ENCODE data around the gene PCAT6.

- TF ChIP-seq CTCF (IDR thresholded peaks at IDR 0.05) = no peak
- no peak for TF ChIP-seq POLR2A (IDR thresholded peaks at IDR 0.05)
Measured at GRCh38 chr1:202811296-202812175, 782 bp downstream of the PCAT6 start.

All from body of pancreas (tissue), 4 donors.